Activated CD4-positive, alpha-beta T cell treated with anti-CD3 and anti-CD28 coated beads, Interleukin-2, amount 10 ng/mL, durations not matched to agents 7 days and 5 days (primary cell): ENCODE results near the gene TFF1. TPM values are rescaled to one million over a fixed set of nuclear protein-coding genes. Genes with fewer than 3 reads are reported as not detected.

Source experiments
- CTCF ChIA-PET: fragments of 350-600 bp; sonication (Branson Sonifier 250); formaldehyde crosslinking; loops from one replicate; lab custom pipeline; 2021; ENCODE audit warnings: antibody characterized with exemption; lab: Charles Lee
- POLR2A ChIA-PET: fragments of 350-600 bp; sonication (Branson Sonifier 250); formaldehyde crosslinking; loops from one replicate; lab custom pipeline; 2021; ENCODE audit warnings: antibody characterized with exemption; lab: Charles Lee
- DNase-seq: peaks from one replicate; pipeline ENCODE4 v3.0.0-alpha.2; 2020
- H3K27ac Mint-ChIP-seq: one replicate; pipeline ENCODE4 v1.8.0; 2021; ENCODE audit warnings: mild to moderate bottlenecking, moderate library complexity, mixed read lengths
- H3K27me3 Mint-ChIP-seq: one replicate; pipeline ENCODE4 v1.8.0; 2021; ENCODE audit warnings: mixed read lengths
- H3K36me3 Mint-ChIP-seq: one replicate; pipeline ENCODE4 v1.8.0; 2021; ENCODE audit warnings: low read depth, mixed read lengths
- H3K4me1 Mint-ChIP-seq: one replicate; pipeline ENCODE4 v1.8.0; 2021; ENCODE audit warnings: mixed read lengths
- H3K4me3 Mint-ChIP-seq: one replicate; pipeline ENCODE4 v1.8.0; 2021; ENCODE audit warnings: mild to moderate bottlenecking, moderate library complexity, mixed read lengths
- H3K9me3 Mint-ChIP-seq: one replicate; pipeline ENCODE4 v1.8.0; 2021; ENCODE audit warnings: mixed read lengths
- total RNA-seq, 2 experiments: library from RNA; stranded (reverse); gene quantifications; one replicate each; pipeline ENCODE4 v1.2.3, GENCODE V29; 2021

TFF1 gene
- total RNA-seq, 2 experiments from 2014 or later = not detected

DNA sequence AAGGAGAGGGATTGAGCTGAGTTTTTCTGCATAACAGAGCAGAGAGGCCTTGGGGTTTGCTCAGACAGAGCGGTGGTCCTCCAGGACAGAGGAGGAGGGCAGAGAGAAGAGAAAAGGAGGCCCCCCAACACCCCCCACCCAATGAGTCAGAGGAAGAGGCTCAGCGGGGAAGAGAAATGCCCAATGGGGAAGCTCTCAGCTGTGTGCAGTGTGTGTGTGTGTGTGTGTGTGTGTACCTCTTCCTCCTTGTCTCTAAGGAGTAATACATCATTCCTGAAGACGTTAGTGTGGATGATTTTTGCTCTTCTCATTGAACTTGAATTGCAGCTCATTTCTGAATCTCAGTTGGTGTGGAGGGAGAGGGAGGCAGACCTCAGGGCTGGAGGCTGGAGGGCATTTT, 20.8 kb upstream of the TFF1 start:
- CTCF ChIA-PET = interaction anchor here (0.9 to 1.9 kb wide), 3 partner anchors 12 to 26 kb away, joined by 3 to 5 read pairs (median 3); partner anchors contain the start of gene TFF1
- Mint-ChIP-seq H3K4me3 (no peak overlapping the region), H3K36me3 (peaks cover 44% of the 10 kb centered on the region), H3K27me3 (no peaks in the 10 kb centered on the region), H3K4me1 (peaks cover 80% of the 10 kb centered on the region), H3K9me3 (peaks cover 6% of the 10 kb centered on the region), H3K27ac (no peak overlapping the region)
- POLR2A ChIA-PET = interaction anchor here (0.5 kb wide), 1 partner anchor 881 kb away, joined by 3 read pairs; no protein-coding TSS in a partner anchor
- DNase-seq = no peak

- Mint-ChIP-seq H3K36me3 (peaks cover 45% of the 10 kb centered on the region), H3K4me1 (peaks cover 75% of the 10 kb centered on the region), H3K27ac (no peak overlapping the region), H3K9me3 (peaks cover 15% of the 10 kb centered on the region), H3K4me3 (no peak overlapping the region), H3K27me3 (no peaks in the 10 kb centered on the region)
- ChIA-PET CTCF (interaction anchor here (0.9 to 1.9 kb wide), 3 partner anchors 19 to 196 kb away, joined by 3 to 5 read pairs (median 3); partner anchors contain the start of gene TFF1), POLR2A (no interaction called here)
- no peak for DNase-seq
These were observed 19.8 kb upstream of the TFF1 start for GRCh38 chr21:42386034-42386591.

DNA sequence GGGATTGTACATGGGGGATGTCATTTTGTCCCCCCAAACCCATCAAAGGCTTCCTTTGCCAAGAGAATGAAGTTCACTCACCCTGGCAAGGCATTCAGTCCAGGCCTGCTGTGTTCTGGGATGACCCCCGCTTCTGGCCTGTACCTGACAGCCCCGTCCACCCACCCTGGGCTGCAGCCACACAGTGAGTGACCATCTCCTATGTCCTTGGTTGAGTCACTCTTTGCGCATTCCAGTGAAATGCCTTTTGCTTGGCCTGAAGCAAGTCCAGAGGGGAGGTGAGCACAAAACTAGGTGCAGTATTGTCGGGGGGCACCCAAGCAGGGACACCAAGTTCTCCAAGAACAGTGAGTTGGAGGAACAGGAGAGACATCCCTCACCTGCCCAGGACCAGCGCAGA, 19.3 kb upstream of the TFF1 start:
- ChIA-PET POLR2A (no interaction called here), CTCF (interaction anchor here (0.9 to 1.9 kb wide), 2 partner anchors 19 to 196 kb away, joined by 3 to 5 read pairs; partner anchors contain the start of gene TFF1)
- H3K27me3 Mint-ChIP-seq = no peaks in the 10 kb centered on the region
- no peak overlapping the region for H3K4me3 Mint-ChIP-seq
- peaks cover 45% of the 10 kb centered on the region for H3K36me3 Mint-ChIP-seq
- H3K4me1 Mint-ChIP-seq = peaks cover 70% of the 10 kb centered on the region
- no peak overlapping the region for H3K27ac Mint-ChIP-seq
- DNase-seq = no peak
- H3K9me3 Mint-ChIP-seq = peaks cover 15% of the 10 kb centered on the region

GRCh38 chr21:42384989-42385388, 18.7 kb upstream of the TFF1 start:
- Mint-ChIP-seq H3K36me3 (peaks cover 45% of the 10 kb centered on the region), H3K27me3 (no peaks in the 10 kb centered on the region), H3K27ac (no peak overlapping the region), H3K9me3 (peaks cover 15% of the 10 kb centered on the region), H3K4me1 (peaks cover 64% of the 10 kb centered on the region), H3K4me3 (peak overlapping the region; percentile 4)
- no peak for DNase-seq
- ChIA-PET POLR2A (no interaction called here), CTCF (interaction anchor here (1.3 to 1.4 kb wide), 2 partner anchors 11 to 19 kb away, joined by 4 to 5 read pairs; partner anchors contain the start of gene UBASH3A)

DNA sequence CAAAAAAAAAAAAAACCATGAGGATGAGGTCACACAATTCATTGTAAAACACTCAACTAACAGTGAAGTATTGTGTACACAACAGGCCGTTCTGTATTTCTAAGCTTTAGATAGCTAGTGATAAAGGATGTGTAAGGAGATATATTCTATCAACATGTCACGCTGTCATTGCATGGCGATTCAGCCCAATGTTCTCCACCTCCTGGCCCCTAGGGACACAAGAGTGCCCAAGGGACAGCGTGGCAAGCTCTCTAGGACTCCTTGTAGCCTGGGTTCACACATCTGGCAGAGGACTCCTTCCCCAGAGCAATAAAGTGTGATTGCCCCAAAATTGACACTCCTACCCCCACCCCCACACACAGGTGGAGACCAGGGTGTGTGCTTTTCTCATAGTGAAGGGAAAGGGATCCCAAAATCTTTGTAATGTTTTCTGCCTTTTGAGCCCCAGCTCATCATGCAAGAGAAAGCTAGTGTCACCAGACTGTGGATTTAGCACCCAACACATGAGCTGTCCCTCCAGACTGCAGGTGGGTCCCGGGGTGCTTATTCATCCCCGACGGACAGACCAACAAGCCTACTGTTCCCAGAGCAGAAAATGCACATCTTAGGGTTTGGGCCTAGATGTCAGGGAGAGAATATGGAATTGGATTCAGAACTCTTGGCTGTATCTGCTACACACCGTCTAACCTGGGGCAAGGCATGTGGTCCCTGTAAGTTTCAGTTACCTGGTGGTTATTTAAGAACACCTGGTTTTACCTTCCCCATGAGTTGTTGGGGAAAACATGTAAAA, 18.0 kb upstream of the TFF1 start:
- Mint-ChIP-seq H3K27me3 (no peaks in the 10 kb centered on the region), H3K4me3 (no peak overlapping the region), H3K27ac (peak overlapping the region; percentile 17), H3K9me3 (peaks cover 15% of the 10 kb centered on the region), H3K4me1 (peaks cover 58% of the 10 kb centered on the region), H3K36me3 (peaks cover 44% of the 10 kb centered on the region)
- ChIA-PET CTCF (interaction anchor here (0.6 to 1.4 kb wide), 3 partner anchors 10 to 231 kb away, joined by 3 to 5 read pairs (median 4); partner anchors contain the start of gene UBASH3A), POLR2A (interaction anchor here (0.7 kb wide), 1 partner anchor 9 kb away, joined by 4 read pairs; no protein-coding TSS in a partner anchor)
- no peak for DNase-seq

DNA sequence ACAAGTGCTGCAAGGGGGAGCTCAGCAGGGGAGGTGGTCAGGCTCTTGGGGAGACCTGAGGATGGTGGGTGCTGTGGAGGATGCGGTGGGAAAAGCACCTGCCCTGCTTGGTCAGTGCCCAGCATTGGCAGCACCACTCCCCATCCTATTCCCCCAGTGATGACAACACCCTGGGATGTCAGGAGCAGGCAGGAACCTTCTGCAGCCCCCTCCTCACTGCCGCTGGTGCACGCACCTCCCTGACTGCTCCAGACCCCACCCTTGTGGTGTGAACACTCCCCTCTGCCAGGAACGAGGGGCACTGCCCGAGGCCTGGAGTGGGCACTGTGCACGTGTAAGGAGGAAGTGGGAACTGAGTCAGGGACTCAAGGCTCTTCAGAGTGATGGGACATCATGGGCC, 17.0 kb upstream of the TFF1 start:
- ChIA-PET CTCF (interaction anchor here (0.7 to 1.2 kb wide), 2 partner anchors 9 to 34 kb away, joined by 3 read pairs; no protein-coding TSS in a partner anchor), POLR2A (no interaction called here)
- Mint-ChIP-seq H3K4me1 (peaks cover 48% of the 10 kb centered on the region), H3K27me3 (no peaks in the 10 kb centered on the region), H3K4me3 (no peak overlapping the region), H3K36me3 (peaks cover 36% of the 10 kb centered on the region), H3K27ac (no peak overlapping the region), H3K9me3 (peaks cover 15% of the 10 kb centered on the region)
- no peak for DNase-seq

- ChIA-PET CTCF (interaction anchor here (0.7 to 1.4 kb wide), 4 partner anchors 9 to 96 kb away, joined by 3 to 4 read pairs (median 3); no protein-coding TSS in a partner anchor), POLR2A (no interaction called here)
- Mint-ChIP-seq H3K36me3 (peaks cover 33% of the 10 kb centered on the region), H3K4me3 (no peak overlapping the region), H3K4me1 (peaks cover 43% of the 10 kb centered on the region), H3K27ac (no peak overlapping the region), H3K9me3 (peaks cover 15% of the 10 kb centered on the region), H3K27me3 (no peaks in the 10 kb centered on the region)
- no peak for DNase-seq
These were observed 16.6 kb upstream of the TFF1 start for GRCh38 chr21:42382915-42383314.

- Mint-ChIP-seq H3K27me3 (no peaks in the 10 kb centered on the region), H3K4me1 (peaks cover 31% of the 10 kb centered on the region), H3K27ac (no peak overlapping the region), H3K36me3 (peaks cover 29% of the 10 kb centered on the region), H3K4me3 (no peak overlapping the region), H3K9me3 (peaks cover 15% of the 10 kb centered on the region)
- ChIA-PET POLR2A (interaction anchor here (0.6 kb wide), 1 partner anchor 11 kb away, joined by 3 read pairs; no protein-coding TSS in a partner anchor), CTCF (interaction anchor here (0.9 to 1.9 kb wide), 12 partner anchors 11 to 123 kb away, joined by 3 to 6 read pairs (median 4); partner anchors contain the start of gene UBASH3A)
- DNase-seq = peak; percentile 35
These were observed 15.1 kb upstream of the TFF1 start for GRCh38 chr21:42381347-42381984.

GRCh38 chr21:42379426-42380215, 13.3 kb upstream of the TFF1 start:
- H3K36me3 Mint-ChIP-seq = peaks cover 21% of the 10 kb centered on the region
- peaks cover 15% of the 10 kb centered on the region for H3K9me3 Mint-ChIP-seq
- H3K27me3 Mint-ChIP-seq = no peaks in the 10 kb centered on the region
- ChIA-PET POLR2A (no interaction called here), CTCF (no interaction called here)
- H3K4me1 Mint-ChIP-seq = peaks cover 21% of the 10 kb centered on the region
- H3K4me3 Mint-ChIP-seq = no peak overlapping the region
- DNase-seq = no peak
- H3K27ac Mint-ChIP-seq = no peak overlapping the region

DNA sequence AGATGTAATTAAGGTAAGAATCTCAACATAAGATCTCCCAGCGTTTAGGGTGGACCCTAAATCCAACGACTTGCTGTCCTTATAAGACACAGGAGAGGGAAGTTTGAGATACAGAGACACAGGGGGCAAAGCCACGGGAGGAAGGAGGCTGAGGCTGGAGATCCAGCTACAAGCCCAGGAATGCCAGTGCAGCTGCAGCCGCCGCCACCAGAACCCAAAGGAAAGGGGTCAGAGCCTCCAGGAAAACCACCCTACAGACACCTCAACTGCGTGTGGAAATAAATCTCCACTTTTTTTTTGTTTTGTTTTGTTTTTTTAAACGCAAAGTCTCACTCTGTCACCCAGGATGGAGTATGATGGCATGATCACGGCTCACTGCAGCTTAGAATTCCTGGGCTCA, 12.1 kb upstream of the TFF1 start:
- peaks cover 14% of the 10 kb centered on the region for H3K36me3 Mint-ChIP-seq
- no peak overlapping the region for H3K27ac Mint-ChIP-seq
- ChIA-PET POLR2A (no interaction called here), CTCF (interaction anchor here (0.8 to 1.3 kb wide), 2 partner anchors 11 to 20 kb away, joined by 3 read pairs; no protein-coding TSS in a partner anchor)
- DNase-seq = no peak
- no peak overlapping the region for H3K4me3 Mint-ChIP-seq
- peaks cover 21% of the 10 kb centered on the region for H3K4me1 Mint-ChIP-seq
- H3K9me3 Mint-ChIP-seq = peaks cover 15% of the 10 kb centered on the region
- H3K27me3 Mint-ChIP-seq = no peaks in the 10 kb centered on the region

GRCh38 chr21:42377951-42378340, 11.6 kb upstream of the TFF1 start:
- no peak for DNase-seq
- H3K4me3 Mint-ChIP-seq = no peak overlapping the region
- H3K36me3 Mint-ChIP-seq = peaks cover 14% of the 10 kb centered on the region
- ChIA-PET POLR2A (no interaction called here), CTCF (interaction anchor here (0.8 to 1.3 kb wide), 2 partner anchors 11 to 20 kb away, joined by 3 read pairs; no protein-coding TSS in a partner anchor)
- no peaks in the 10 kb centered on the region for H3K27me3 Mint-ChIP-seq
- H3K27ac Mint-ChIP-seq = no peak overlapping the region
- peaks cover 26% of the 10 kb centered on the region for H3K4me1 Mint-ChIP-seq
- peaks cover 15% of the 10 kb centered on the region for H3K9me3 Mint-ChIP-seq
